MCF 10A (cell line): ENCODE measurements around the gene METTL16. TPM values are rescaled to one million over a fixed set of nuclear protein-coding genes. Genes with fewer than 3 reads are reported as not detected.

Experiments used
- BruUV-seq: library from RNA; stranded (reverse); fragments of 400-500 nt; replicated peaks from 2 replicates; lab custom pipeline; 2021; lab: Mats Ljungman, UMichigan
- CTCF ChIA-PET: fragments of 300-600 bp; sonication (Branson Sonifier 250); formaldehyde crosslinking; extraction: SDS; loops from one replicate; lab custom pipeline; 2021; ENCODE audit warnings: antibody characterized with exemption, inconsistent platforms; lab: Yijun Ruan, JAX
- POLR2A ChIA-PET: fragments of 300-600, 350-650 bp; sonication (Branson Sonifier 250); formaldehyde crosslinking; extraction: SDS; loops from one replicate; lab custom pipeline; 2020; ENCODE audit warnings: antibody characterized with exemption, inconsistent platforms; lab: Yijun Ruan, JAX
- DNase-seq: peaks from one replicate; pipeline ENCODE4 v3.0.0-alpha.2; 2018; ENCODE audit not compliant: unreplicated experiment
- H3K27ac Mint-ChIP-seq: one replicate; pipeline ENCODE4 v1.8.0; 2022; ENCODE audit warnings: mild to moderate bottlenecking, low read depth, mixed read lengths; ENCODE audit not compliant: unreplicated experiment
- H3K27me3 Mint-ChIP-seq: one replicate; pipeline ENCODE4 v1.8.0; 2022; ENCODE audit warnings: mixed read lengths; ENCODE audit not compliant: insufficient read depth, unreplicated experiment
- H3K36me3 Mint-ChIP-seq: one replicate; pipeline ENCODE4 v1.8.0; 2022; ENCODE audit warnings: mild to moderate bottlenecking, moderate library complexity, mixed read lengths; ENCODE audit not compliant: insufficient read depth, unreplicated experiment
- H3K4me1 Mint-ChIP-seq: one replicate; pipeline ENCODE4 v1.8.0; 2022; ENCODE audit warnings: mixed read lengths; ENCODE audit not compliant: insufficient read depth, unreplicated experiment
- H3K4me3 Mint-ChIP-seq: one replicate; pipeline ENCODE4 v1.8.0; 2022; ENCODE audit warnings: mild to moderate bottlenecking, moderate library complexity, mixed read lengths; ENCODE audit not compliant: unreplicated experiment
- H3K9me3 Mint-ChIP-seq: one replicate; pipeline ENCODE4 v1.8.0; 2022; ENCODE audit warnings: mixed read lengths; ENCODE audit not compliant: unreplicated experiment
- CTCF ChIP-seq: fragments of 200-600 bp; IDR thresholded peaks from one replicate; pipeline ENCODE4 v1.8.0; 2022; ENCODE audit warnings: antibody characterized with exemption, mild to moderate bottlenecking; ENCODE audit not compliant: unreplicated experiment
- intact Hi-C: fragments of 100-400 bp; cut with micrococcal nuclease; formaldehyde crosslinking; loops from 2 replicates; pipeline ENCODE4 v1.14.1; 2022
- total RNA-seq: library from RNA; stranded (reverse); gene quantifications from 2 replicates; pipeline ENCODE4 v1.2.3, GENCODE V29; 2022

Gene METTL16
- total RNA-seq, 1 experiment from 2014 or later = 41.4 TPM

GRCh38 chr17:2438823-2439222 is 72.9 kb downstream of the METTL16 start:
- intact Hi-C loops = no loop called here
- no peaks in the 10 kb centered on the region for H3K27me3 Mint-ChIP-seq
- peaks cover 58% of the 10 kb centered on the region for H3K36me3 Mint-ChIP-seq
- H3K9me3 Mint-ChIP-seq = no peaks in the 10 kb centered on the region
- H3K4me3 Mint-ChIP-seq = no peak overlapping the region
- H3K4me1 Mint-ChIP-seq = no peaks in the 10 kb centered on the region
- no peak overlapping the region for H3K27ac Mint-ChIP-seq
- no peak for TF ChIP-seq CTCF
- no TSS peak for BruUV-seq
- DNase-seq = no peak
- ChIA-PET CTCF (interaction anchor here (0.6 kb wide), 1 partner anchor 1956 kb away, joined by 3 read pairs; no protein-coding TSS in a partner anchor), POLR2A (interaction anchor here (0.8 to 1.5 kb wide), 2 partner anchors 15 to 36 kb away, joined by 4 to 5 read pairs; no protein-coding TSS in a partner anchor)

DNA sequence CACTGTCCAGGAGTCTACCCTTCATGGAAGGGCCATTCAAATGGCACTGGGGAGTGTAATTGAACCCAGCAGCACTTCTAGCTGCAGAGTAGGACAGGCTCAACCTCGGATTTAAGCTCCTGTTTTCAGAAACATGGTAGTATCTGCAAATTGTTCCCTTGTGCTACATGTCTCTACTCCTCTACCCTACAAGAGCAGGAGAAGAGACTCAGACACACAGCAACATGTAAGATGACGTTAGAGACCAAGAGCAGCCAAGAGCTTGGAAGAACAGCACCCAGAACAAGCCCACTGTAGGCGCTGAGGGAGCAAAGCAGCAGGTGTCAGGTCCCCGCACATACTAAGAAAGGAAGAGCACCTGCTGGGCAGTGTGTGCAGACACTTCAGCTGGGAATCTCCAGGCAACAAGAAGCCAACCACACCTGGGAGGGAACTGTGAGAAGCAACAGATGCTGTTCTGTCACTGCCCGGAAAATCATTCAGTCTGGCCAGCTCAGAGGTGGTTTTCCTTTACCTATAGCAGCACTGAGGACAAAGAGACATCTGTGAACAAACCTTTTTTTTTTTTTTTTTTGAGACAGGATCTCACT is 75.3 kb downstream of the METTL16 start:
- intact Hi-C loops = no loop called here
- no peak overlapping the region for H3K4me3 Mint-ChIP-seq
- no TSS peak for BruUV-seq
- no peaks in the 10 kb centered on the region for H3K4me1 Mint-ChIP-seq
- POLR2A ChIA-PET = no interaction called here
- CTCF ChIA-PET = interaction anchor here (0.6 to 1.5 kb wide), 2 partner anchors 13 to 23 kb away, joined by 4 read pairs; no protein-coding TSS in a partner anchor
- no peak for DNase-seq
- no peak overlapping the region for H3K27ac Mint-ChIP-seq
- H3K36me3 Mint-ChIP-seq = peaks cover 70% of the 10 kb centered on the region
- no peaks in the 10 kb centered on the region for H3K27me3 Mint-ChIP-seq
- no peak for TF ChIP-seq CTCF
- no peaks in the 10 kb centered on the region for H3K9me3 Mint-ChIP-seq

DNA sequence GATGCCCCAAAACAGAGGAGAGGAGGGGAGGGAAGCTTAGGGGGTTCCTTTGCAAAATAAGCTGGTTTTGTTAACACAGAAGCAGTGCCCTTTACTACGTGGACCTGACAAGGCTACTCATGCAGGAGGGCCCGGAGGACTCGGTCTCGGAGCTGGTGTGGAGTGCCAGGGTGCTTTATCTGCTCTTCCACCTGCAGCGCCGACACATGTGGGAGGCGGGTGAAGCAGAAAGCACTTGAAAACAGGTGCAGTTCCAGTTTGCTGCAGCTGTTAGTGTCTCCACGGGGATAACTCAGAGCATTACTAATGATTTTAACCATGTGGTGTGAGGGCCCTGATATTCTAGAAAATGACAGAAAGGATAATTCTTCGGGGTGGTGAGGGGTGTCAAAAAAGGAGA is 75.8 kb downstream of the METTL16 start:
- ChIA-PET POLR2A (no interaction called here), CTCF (no interaction called here)
- no peak overlapping the region for H3K27ac Mint-ChIP-seq
- no peak for TF ChIP-seq CTCF
- H3K4me1 Mint-ChIP-seq = no peaks in the 10 kb centered on the region
- intact Hi-C loops = no loop called here
- no peak overlapping the region for H3K4me3 Mint-ChIP-seq
- no peak for DNase-seq
- no peaks in the 10 kb centered on the region for H3K27me3 Mint-ChIP-seq
- no peaks in the 10 kb centered on the region for H3K9me3 Mint-ChIP-seq
- no TSS peak for BruUV-seq
- peaks cover 65% of the 10 kb centered on the region for H3K36me3 Mint-ChIP-seq

GRCh38 chr17:2435181-2435741 is 76.4 kb downstream of the METTL16 start:
- H3K27ac Mint-ChIP-seq = peak overlapping the region; percentile 75
- no peaks in the 10 kb centered on the region for H3K27me3 Mint-ChIP-seq
- no peak for TF ChIP-seq CTCF
- no peaks in the 10 kb centered on the region for H3K9me3 Mint-ChIP-seq
- CTCF ChIA-PET = interaction anchor here (0.7 to 1.1 kb wide), 3 partner anchors 19 to 66 kb away, joined by 3 to 4 read pairs (median 3); no protein-coding TSS in a partner anchor
- intact Hi-C loops = no loop called here
- no TSS peak for BruUV-seq
- DNase-seq = no peak
- H3K36me3 Mint-ChIP-seq = peaks cover 63% of the 10 kb centered on the region
- H3K4me3 Mint-ChIP-seq = no peak overlapping the region
- H3K4me1 Mint-ChIP-seq = no peaks in the 10 kb centered on the region
- POLR2A ChIA-PET = interaction anchor here (0.9 to 1.4 kb wide), 3 partner anchors 12 to 22 kb away, joined by 3 to 7 read pairs (median 3); no protein-coding TSS in a partner anchor
